ENCODE results near the gene DCAF7. TPM values are rescaled to one million over a fixed set of nuclear protein-coding genes. Genes with fewer than 3 reads are reported as not detected.

DCAF7 gene
- total RNA-seq, 1 donor from 2014 or later = 14.2 TPM

- DNase-seq (ENCODE audit: low spot score) = no peak
Measured at GRCh38 chr17:63579633-63580032, 29.4 kb downstream of the DCAF7 start.

GRCh38 chr17:63587770-63588169 is 37.5 kb downstream of the DCAF7 start:
- DNase-seq (ENCODE audit: low spot score) = no peak

- DNase-seq (ENCODE audit: low spot score) = no peak
Measured at GRCh38 chr17:63588797-63589196, 38.5 kb downstream of the DCAF7 start.

- no peak for DNase-seq (ENCODE audit: low spot score)
Measured at GRCh38 chr17:63589646-63590045, 39.4 kb downstream of the DCAF7 start.

GRCh38 chr17:63592797-63593196 is 42.5 kb downstream of the DCAF7 start:
- no peak for DNase-seq (ENCODE audit: low spot score)

GRCh38 chr17:63595132-63595531 is 44.9 kb downstream of the DCAF7 start:
- no peak for DNase-seq (ENCODE audit: low spot score)

GRCh38 chr17:63596856-63597586 is 46.7 kb downstream of the DCAF7 start:
- no peak for DNase-seq (ENCODE audit: low spot score)

GRCh38 chr17:63598281-63598680 is 48.0 kb downstream of the DCAF7 start:
- no peak for DNase-seq (ENCODE audit: low spot score)

- DNase-seq (ENCODE audit: low spot score) = peak; percentile 73
Measured at GRCh38 chr17:63600569-63601438, 50.5 kb downstream of the DCAF7 start, which contains the start of gene TACO1. TACO1 (plus strand) TSS chr17:63600895; CDS start chr17:63601084, 189 bp downstream.

- no peak for DNase-seq (ENCODE audit: low spot score)
Measured at GRCh38 chr17:63601439-63602371, 51.4 kb downstream of the DCAF7 start.

- no peak for DNase-seq (ENCODE audit: low spot score)
Measured at GRCh38 chr17:63609816-63610573, 59.7 kb downstream of the DCAF7 start.

- no peak for DNase-seq (ENCODE audit: low spot score)
Measured at GRCh38 chr17:63610854-63611253, 60.6 kb downstream of the DCAF7 start.

- no peak for DNase-seq (ENCODE audit: low spot score)
Measured at GRCh38 chr17:63611354-63611753, 61.1 kb downstream of the DCAF7 start.

GRCh38 chr17:63613663-63614062 is 63.4 kb downstream of the DCAF7 start:
- DNase-seq (ENCODE audit: low spot score) = no peak

- DNase-seq (ENCODE audit: low spot score) = no peak
Measured at GRCh38 chr17:63621229-63621683, 71.0 kb downstream of the DCAF7 start.

GRCh38 chr17:63621684-63622573 is 71.7 kb downstream of the DCAF7 start, which contains the start of gene MAP3K3:
MAP3K3 (plus strand) TSS chr17:63622417; CDS start chr17:63622760, 343 bp downstream.
- DNase-seq (ENCODE audit: low spot score) = peak; percentile 100

- peak; percentile 65 for DNase-seq (ENCODE audit: low spot score)
Measured at GRCh38 chr17:63622574-63623390, 72.5 kb downstream of the DCAF7 start.

GRCh38 chr17:63623786-63624530 is 73.7 kb downstream of the DCAF7 start:
- DNase-seq (ENCODE audit: low spot score) = no peak
